Measurements from ENCODE around the gene PCSK7.

DNA sequence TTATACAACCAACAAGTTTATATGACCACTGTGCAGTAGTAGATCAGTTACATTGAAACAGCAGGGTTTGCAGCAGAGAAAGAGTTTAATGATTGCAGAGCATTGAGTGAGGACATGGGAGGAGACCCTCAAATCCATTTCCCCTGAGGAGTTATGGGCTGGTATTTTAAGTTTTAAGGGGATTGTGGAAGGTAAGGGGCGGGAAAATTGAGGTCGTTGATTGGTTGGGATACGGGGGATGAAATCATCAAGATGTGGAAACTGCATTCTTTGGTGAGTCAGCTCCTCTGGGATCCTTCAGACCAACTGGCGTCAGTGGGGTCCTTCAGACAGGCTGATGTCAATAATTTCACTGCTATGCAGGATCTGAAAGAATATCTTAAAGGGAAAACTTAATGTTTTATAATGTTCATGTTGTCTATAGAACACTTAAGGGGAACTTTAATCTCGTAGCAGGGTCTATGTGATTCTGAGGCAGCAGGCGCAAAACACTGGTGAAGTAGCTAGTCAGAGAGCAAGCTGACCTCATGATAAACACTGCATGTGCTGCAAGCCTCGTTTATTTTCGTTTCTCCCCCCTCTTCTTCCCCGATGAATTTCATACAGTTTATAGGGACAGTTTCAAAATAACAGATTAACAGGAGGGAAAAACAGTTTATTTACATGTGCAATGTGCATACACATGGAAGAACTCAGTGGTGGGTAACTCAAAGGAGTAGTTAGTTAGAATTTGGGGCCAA is 41.8 kb upstream of the PCSK7 start:
- no peak for TF ChIP-seq EZH2phosphoT487 (IDR thresholded peaks at IDR 0.05; ENCODE audit: insufficient read depth, low read depth)
- TF ChIP-seq EZH2 (IDR thresholded peaks at IDR 0.05; ENCODE audit: insufficient read depth, poor library complexity, severe bottlenecking): no peak

All from GM23248 (cell line).